ENCODE data around the gene GFOD2. TPM values are rescaled to one million over a fixed set of nuclear protein-coding genes. Genes with fewer than 3 reads are reported as not detected.
A peak's percentile ranks its signal among the peaks of the same experiment; 100 is the strongest.

Gene GFOD2
- total RNA-seq, 1 experiment from 2014 or later: 23.9 TPM

DNA sequence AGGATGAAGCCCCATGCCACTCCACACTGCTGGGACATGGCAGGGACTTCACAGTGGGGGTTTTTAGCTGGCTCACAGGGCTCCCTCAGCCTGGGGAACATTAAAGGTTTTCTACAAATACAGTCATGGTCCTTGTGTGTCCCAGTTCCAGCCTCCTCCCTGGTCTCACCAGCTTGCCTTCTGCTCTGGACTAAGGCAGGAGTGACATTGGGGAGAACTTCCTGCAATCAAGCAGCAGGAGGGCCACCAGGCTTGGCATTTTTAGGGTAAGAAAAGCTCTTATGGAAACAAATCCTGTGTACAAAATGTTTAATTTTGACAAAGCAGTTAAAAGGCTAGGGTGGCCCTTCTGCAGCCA is 56.5 kb downstream of the GFOD2 start:
- H3K9me3 Mint-ChIP-seq (ENCODE audit: low read depth, unreplicated experiment): no peaks in the 10 kb centered on the region
- CTCF ChIA-PET: interaction anchor here (0.6 to 2.1 kb wide), 3 partner anchors 10 to 157 kb away, joined by 3 to 7 read pairs (median 3); no protein-coding TSS in a partner anchor
- no TSS peak for BruUV-seq (replicated peaks)
- intact Hi-C loops (cut with micrococcal nuclease; ENCODE audit: unreplicated experiment): no loop called here
- H3K27me3 Mint-ChIP-seq (ENCODE audit: unreplicated experiment): no peaks in the 10 kb centered on the region
- TF ChIP-seq, protein P1, sequence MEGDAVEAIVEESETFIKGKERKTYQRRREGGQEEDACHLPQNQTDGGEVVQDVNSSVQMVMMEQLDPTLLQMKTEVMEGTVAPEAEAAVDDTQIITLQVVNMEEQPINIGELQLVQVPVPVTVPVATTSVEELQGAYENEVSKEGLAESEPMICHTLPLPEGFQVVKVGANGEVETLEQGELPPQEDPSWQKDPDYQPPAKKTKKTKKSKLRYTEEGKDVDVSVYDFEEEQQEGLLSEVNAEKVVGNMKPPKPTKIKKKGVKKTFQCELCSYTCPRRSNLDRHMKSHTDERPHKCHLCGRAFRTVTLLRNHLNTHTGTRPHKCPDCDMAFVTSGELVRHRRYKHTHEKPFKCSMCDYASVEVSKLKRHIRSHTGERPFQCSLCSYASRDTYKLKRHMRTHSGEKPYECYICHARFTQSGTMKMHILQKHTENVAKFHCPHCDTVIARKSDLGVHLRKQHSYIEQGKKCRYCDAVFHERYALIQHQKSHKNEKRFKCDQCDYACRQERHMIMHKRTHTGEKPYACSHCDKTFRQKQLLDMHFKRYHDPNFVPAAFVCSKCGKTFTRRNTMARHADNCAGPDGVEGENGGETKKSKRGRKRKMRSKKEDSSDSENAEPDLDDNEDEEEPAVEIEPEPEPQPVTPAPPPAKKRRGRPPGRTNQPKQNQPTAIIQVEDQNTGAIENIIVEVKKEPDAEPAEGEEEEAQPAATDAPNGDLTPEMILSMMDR (IDR thresholded peaks at IDR 0.05; ENCODE audit: unreplicated experiment): no peak
- H3K4me3 Mint-ChIP-seq (ENCODE audit: low read depth, unreplicated experiment): no peak overlapping the region
- H3K4me1 Mint-ChIP-seq (ENCODE audit: low read depth, unreplicated experiment): no peaks in the 10 kb centered on the region
- no peak for DNase-seq
- H3K36me3 Mint-ChIP-seq (ENCODE audit: insufficient read depth, unreplicated experiment): peaks cover 75% of the 10 kb centered on the region
- no peak overlapping the region for H3K27ac Mint-ChIP-seq (ENCODE audit: unreplicated experiment)

DNA sequence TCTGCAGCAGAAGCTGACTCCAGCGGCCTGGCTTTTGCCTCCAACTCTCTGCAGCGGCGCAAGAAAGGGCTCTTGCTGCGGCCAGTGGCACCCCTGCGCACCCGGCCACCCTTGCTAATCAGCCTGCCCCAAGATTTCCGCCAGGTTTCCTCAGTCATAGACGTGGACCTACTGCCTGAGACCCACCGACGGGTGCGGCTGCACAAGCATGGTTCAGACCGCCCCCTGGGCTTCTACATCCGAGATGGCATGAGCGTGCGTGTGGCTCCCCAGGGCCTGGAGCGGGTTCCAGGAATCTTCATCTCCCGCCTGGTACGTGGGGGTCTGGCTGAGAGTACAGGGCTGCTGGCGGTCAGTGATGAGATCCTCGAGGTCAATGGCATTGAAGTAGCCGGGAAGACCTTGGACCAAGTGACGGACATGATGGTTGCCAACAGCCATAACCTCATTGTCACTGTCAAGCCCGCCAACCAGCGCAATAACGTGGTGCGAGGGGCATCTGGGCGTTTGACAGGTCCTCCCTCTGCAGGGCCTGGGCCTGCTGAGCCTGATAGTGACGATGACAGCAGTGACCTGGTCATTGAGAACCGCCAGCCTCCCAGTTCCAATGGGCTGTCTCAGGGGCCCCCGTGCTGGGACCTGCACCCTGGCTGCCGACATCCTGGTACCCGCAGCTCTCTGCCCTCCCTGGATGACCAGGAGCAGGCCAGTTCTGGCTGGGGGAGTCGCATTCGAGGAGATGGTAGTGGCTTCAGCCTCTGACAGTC is 57.0 kb downstream of the GFOD2 start:
- no peaks in the 10 kb centered on the region for H3K9me3 Mint-ChIP-seq (ENCODE audit: low read depth, unreplicated experiment)
- H3K27me3 Mint-ChIP-seq (ENCODE audit: unreplicated experiment): no peaks in the 10 kb centered on the region

DNA sequence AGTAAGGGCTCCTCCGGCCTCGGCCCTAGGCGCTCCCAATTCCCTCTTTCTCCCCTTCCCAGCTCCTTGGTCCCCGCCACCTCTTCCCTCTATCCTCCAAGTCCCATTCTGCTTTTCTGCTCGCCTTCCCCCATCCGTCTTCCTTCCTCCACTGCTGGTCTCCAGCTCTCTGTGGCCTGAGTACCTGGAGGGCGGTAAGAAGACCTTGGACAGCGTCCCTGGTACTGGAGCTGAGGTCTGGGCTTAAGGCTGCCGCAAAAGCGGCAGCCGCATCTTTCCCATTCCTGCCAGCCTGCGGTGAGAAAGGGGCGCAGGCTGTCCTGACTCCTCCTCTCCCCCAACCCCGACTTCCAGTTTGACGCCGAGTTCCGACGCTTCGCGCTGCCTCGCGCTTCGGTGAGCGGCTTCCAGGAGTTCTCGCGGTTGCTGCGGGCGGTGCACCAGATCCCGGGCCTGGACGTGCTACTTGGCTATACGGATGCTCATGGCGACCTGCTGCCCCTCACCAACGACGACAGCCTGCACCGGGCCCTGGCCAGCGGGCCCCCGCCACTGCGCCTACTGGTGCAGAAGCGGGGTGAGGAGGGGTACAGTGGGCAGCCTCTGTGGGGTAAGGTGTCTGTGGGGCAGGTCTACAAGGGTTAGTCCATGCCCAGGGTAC is 57.9 kb downstream of the GFOD2 start:
- H3K4me1 Mint-ChIP-seq (ENCODE audit: low read depth, unreplicated experiment): no peaks in the 10 kb centered on the region
- TF ChIP-seq, protein P1 (IDR thresholded peaks at IDR 0.05; ENCODE audit: unreplicated experiment): no peak
- DNase-seq: no peak
- H3K36me3 Mint-ChIP-seq (ENCODE audit: insufficient read depth, unreplicated experiment): peaks cover 62% of the 10 kb centered on the region
- H3K27ac Mint-ChIP-seq (ENCODE audit: unreplicated experiment): peak overlapping the region; percentile 96
- H3K27me3 Mint-ChIP-seq (ENCODE audit: unreplicated experiment): peaks cover under 1% of the 10 kb centered on the region
- H3K9me3 Mint-ChIP-seq (ENCODE audit: low read depth, unreplicated experiment): no peaks in the 10 kb centered on the region
- peak overlapping the region; percentile 99 for H3K4me3 Mint-ChIP-seq (ENCODE audit: low read depth, unreplicated experiment)
- no TSS peak for BruUV-seq (replicated peaks)
- CTCF ChIA-PET: interaction anchor here (1.5 to 2.1 kb wide), 3 partner anchors 100 to 140 kb away, joined by 4 to 15 read pairs (median 6); no protein-coding TSS in a partner anchor
- intact Hi-C loops (cut with micrococcal nuclease; ENCODE audit: unreplicated experiment): no loop called here

More for the DNA sequence above, 57.0 kb downstream of the GFOD2 start:
- peak overlapping the region; percentile 99 for H3K4me3 Mint-ChIP-seq (ENCODE audit: low read depth, unreplicated experiment)
- TF ChIP-seq, protein P1 (IDR thresholded peaks at IDR 0.05; ENCODE audit: unreplicated experiment): no peak
- BruUV-seq (replicated peaks): TSS peak; percentile 38
- CTCF ChIA-PET: interaction anchor here (0.6 to 1.2 kb wide), 2 partner anchors 11 to 156 kb away, joined by 3 read pairs; no protein-coding TSS in a partner anchor
- peaks cover 71% of the 10 kb centered on the region for H3K36me3 Mint-ChIP-seq (ENCODE audit: insufficient read depth, unreplicated experiment)
- H3K27ac Mint-ChIP-seq (ENCODE audit: unreplicated experiment): no peak overlapping the region
- no peaks in the 10 kb centered on the region for H3K4me1 Mint-ChIP-seq (ENCODE audit: low read depth, unreplicated experiment)
- no peak for DNase-seq
- intact Hi-C loops (cut with micrococcal nuclease; ENCODE audit: unreplicated experiment): no loop called here

DNA sequence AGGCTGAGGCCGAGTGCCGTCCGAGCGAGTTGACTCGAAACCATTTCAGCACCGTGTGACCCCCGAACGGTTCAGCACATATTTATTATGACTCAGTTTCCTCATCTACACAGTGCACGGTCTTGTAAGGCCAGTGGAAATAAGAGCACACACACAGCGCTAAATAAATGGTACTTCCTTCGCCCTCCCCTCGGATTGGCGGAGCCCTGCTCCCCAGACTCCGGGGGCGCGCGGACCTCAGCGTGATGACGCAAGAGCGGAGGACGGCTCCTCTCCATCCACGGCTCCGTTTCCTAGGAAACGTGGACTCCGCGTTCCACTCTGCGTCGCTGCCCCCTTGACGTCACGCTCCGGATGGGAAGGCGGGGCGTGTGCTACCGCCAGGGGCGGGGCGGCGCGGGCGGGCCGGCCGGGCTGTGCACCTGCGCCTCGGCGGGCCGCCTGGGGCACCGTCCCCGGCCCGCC is 58.5 kb downstream of the GFOD2 start, which contains the start of gene PARD6A:
PARD6A (plus strand) TSS at position 397 of the 465 bp plus-strand sequence. CDS start 79 bp downstream, outside the sequence.
- DNase-seq: peak; percentile 96
- CTCF ChIA-PET: interaction anchor here (0.6 to 2.1 kb wide), 14 partner anchors 10 to 358 kb away, joined by 3 to 15 read pairs (median 4); partner anchors contain the start of genes ATP6V0D1, CARMIL2 and GFOD2
- TF ChIP-seq, protein P1 (IDR thresholded peaks at IDR 0.05; ENCODE audit: unreplicated experiment): no peak
- peaks cover 6% of the 10 kb centered on the region for H3K27me3 Mint-ChIP-seq (ENCODE audit: unreplicated experiment)
- peak within 1 kb of the TSS; percentile 99 for H3K4me3 Mint-ChIP-seq (ENCODE audit: low read depth, unreplicated experiment)
- peak within 1 kb of the TSS; percentile 96 for H3K27ac Mint-ChIP-seq (ENCODE audit: unreplicated experiment)
- H3K36me3 Mint-ChIP-seq (ENCODE audit: insufficient read depth, unreplicated experiment): peaks cover 59% of the 10 kb centered on the region
- no peaks in the 10 kb centered on the region for H3K4me1 Mint-ChIP-seq (ENCODE audit: low read depth, unreplicated experiment)
- H3K9me3 Mint-ChIP-seq (ENCODE audit: low read depth, unreplicated experiment): no peaks in the 10 kb centered on the region
- BruUV-seq (replicated peaks): no TSS peak
- intact Hi-C loops (cut with micrococcal nuclease; ENCODE audit: unreplicated experiment): no loop called here
